Hepatocyte (in vitro differentiated cells): Measurements from ENCODE around the gene KRTDAP. TPM values are rescaled to one million over a fixed set of nuclear protein-coding genes. Genes with fewer than 3 reads are reported as not detected.
A peak's percentile ranks its signal among the peaks of the same experiment; 100 is the strongest.

ENCODE experiments used
- DNase-seq: peaks from one replicate; pipeline ENCODE4 v3.0.0-alpha.2; 2016; ENCODE audit warnings: low spot score
- H2AFZ ChIP-seq: fragments of 200-600 bp; sonication (generic); 2 replicates; pipeline ENCODE4 v1.6.0; 2016; ENCODE audit warnings: antibody characterized with exemption, mild to moderate bottlenecking
- H3K27ac ChIP-seq: fragments of 200-600 bp; sonication (generic); 2 replicates; pipeline ENCODE4 v1.5.1; 2016; ENCODE audit warnings: mild to moderate bottlenecking
- H3K27me3 ChIP-seq: fragments of 200-600 bp; sonication (generic); 2 replicates; pipeline ENCODE4 v1.6.1; 2016
- H3K36me3 ChIP-seq: fragments of 200-600 bp; sonication (generic); replicated peaks from 2 replicates; pipeline ENCODE4 v1.5.1; 2016; ENCODE audit warnings: low read depth; ENCODE audit not compliant: insufficient read depth
- H3K4me1 ChIP-seq: fragments of 200-600 bp; sonication (generic); 2 replicates; pipeline ENCODE4 v1.5.1; 2016; ENCODE audit warnings: mild to moderate bottlenecking, moderate library complexity; ENCODE audit not compliant: insufficient read depth
- H3K4me2 ChIP-seq: fragments of 200-600 bp; sonication (generic); 2 replicates; pipeline ENCODE4 v1.6.0; 2016
- H3K4me3 ChIP-seq: fragments of 200-600 bp; sonication (generic); 2 replicates; pipeline ENCODE4 v1.5.1; 2016; ENCODE audit warnings: mild to moderate bottlenecking
- H3K79me2 ChIP-seq: fragments of 200-600 bp; sonication (generic); 2 replicates; pipeline ENCODE4 v1.6.0; 2017; ENCODE audit warnings: mild to moderate bottlenecking
- H3K9me2 ChIP-seq: fragments of 200-600 bp; sonication (generic); replicated peaks from 2 replicates; pipeline ENCODE4 v1.6.0; 2017; ENCODE audit warnings: mild to moderate bottlenecking; ENCODE audit not compliant: insufficient read depth
- H3K9me3 ChIP-seq: fragments of 200-600 bp; sonication (generic); 2 replicates; pipeline ENCODE4 v1.5.1; 2016; ENCODE audit warnings: low read depth, mild to moderate bottlenecking
- H4K20me1 ChIP-seq: fragments of 200-600 bp; sonication (generic); 2 replicates; pipeline ENCODE4 v1.6.0; 2016; ENCODE audit warnings: mild to moderate bottlenecking; ENCODE audit not compliant: insufficient read depth, poor library complexity, severe bottlenecking
- EZH2 ChIP-seq: fragments of 200-600 bp; sonication (generic); IDR thresholded peaks from 2 replicates; pipeline ENCODE4 v1.6.1; 2016; ENCODE audit warnings: antibody characterized with exemption, mild to moderate bottlenecking, borderline replicate concordance
- EZH2phosphoT487 ChIP-seq: fragments of 200-600 bp; sonication (generic); IDR thresholded peaks from one replicate; pipeline ENCODE4 v1.6.1; 2018; ENCODE audit warnings: antibody characterized with exemption, mild to moderate bottlenecking, low read depth, moderate library complexity; ENCODE audit not compliant: unreplicated experiment, severe bottlenecking
- WGBS: methylation state at CpG from one replicate; pipeline ENCODE4 v1.1.6; 2016; ENCODE audit warnings: low lambda C conversion rate; ENCODE audit errors: missing lambda C conversion rate; 5-methylcytosine and 5-hydroxymethylcytosine counted together
- polyA plus RNA-seq: library from polyadenylated mRNA; unstranded; fragments of >200 nt; fragmentation: Nextera tagmentation; extraction: Ambion mirVana; gene quantifications from 2 replicates; pipeline ENCODE4 v1.2.1, GENCODE V29; 2016
- total RNA-seq: library from RNA; depleted of rRNA; stranded (reverse); fragments of >200 nt; gene quantifications from 2 replicates; pipeline ENCODE4 v1.2.3, GENCODE V29; 2014
- TF ChIP-seq, protein P1 (sequence below): fragments of 200-600 bp; sonication (generic); IDR thresholded peaks from 2 replicates; pipeline ENCODE4 v1.5.1; 2016; ENCODE audit warnings: antibody characterized with exemption, mild to moderate bottlenecking; ENCODE audit not compliant: poor library complexity

Gene KRTDAP
- total and polyA plus RNA-seq, 2 experiments from 2014 or later: 0.97 to 1.6 TPM

DNA sequence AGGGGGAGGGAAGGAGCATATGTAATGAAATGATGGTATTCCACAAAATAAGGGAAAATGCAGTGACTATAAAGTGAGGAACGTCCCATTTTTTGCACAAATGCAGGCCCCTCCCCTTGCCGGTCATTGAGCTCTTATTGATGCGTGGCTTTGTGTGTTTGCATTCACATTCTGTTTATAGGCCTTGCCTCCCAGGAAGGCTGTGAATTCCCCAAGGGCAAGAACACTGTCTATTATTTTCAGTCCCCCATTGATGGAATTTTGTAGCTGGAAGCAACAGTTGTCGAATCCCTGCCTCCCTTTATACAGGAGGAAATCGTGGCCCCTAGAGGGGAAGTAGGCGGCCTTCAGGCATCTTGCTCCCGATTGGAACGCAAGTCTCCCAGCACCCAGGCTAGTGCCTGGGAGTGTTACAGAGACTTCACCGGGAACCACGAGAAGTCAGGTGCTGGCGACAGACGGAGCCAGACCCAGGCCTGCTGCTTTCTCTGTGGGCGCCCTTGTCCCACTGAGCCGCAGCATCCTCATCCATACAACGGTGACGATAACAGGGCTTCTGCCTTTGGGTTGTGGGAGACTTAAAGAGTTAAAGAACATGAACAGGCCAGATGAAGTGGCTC lies 31.0 kb upstream of the KRTDAP start:
- Histone ChIP-seq H3K9me3 (no peaks in the 10 kb centered on the region), H3K9me2 (no peaks in the 10 kb centered on the region), H2AFZ (no peak overlapping the region), H3K36me3 (no peaks in the 10 kb centered on the region), H3K4me3 (no peak overlapping the region), H3K4me1 (no peaks in the 10 kb centered on the region), H3K4me2 (no peak overlapping the region), H4K20me1 (no peaks in the 10 kb centered on the region), H3K27me3 (peaks cover 7% of the 10 kb centered on the region), H3K27ac (no peak overlapping the region), H3K79me2 (no peaks in the 10 kb centered on the region)
- DNase-seq: no peak
- TF ChIP-seq, protein P1, sequence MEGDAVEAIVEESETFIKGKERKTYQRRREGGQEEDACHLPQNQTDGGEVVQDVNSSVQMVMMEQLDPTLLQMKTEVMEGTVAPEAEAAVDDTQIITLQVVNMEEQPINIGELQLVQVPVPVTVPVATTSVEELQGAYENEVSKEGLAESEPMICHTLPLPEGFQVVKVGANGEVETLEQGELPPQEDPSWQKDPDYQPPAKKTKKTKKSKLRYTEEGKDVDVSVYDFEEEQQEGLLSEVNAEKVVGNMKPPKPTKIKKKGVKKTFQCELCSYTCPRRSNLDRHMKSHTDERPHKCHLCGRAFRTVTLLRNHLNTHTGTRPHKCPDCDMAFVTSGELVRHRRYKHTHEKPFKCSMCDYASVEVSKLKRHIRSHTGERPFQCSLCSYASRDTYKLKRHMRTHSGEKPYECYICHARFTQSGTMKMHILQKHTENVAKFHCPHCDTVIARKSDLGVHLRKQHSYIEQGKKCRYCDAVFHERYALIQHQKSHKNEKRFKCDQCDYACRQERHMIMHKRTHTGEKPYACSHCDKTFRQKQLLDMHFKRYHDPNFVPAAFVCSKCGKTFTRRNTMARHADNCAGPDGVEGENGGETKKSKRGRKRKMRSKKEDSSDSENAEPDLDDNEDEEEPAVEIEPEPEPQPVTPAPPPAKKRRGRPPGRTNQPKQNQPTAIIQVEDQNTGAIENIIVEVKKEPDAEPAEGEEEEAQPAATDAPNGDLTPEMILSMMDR: no peak
- TF ChIP-seq EZH2: no peak
- TF ChIP-seq EZH2phosphoT487: no peak
- 76% methylated on average over 16 of the region's 16 CpGs for WGBS

DNA sequence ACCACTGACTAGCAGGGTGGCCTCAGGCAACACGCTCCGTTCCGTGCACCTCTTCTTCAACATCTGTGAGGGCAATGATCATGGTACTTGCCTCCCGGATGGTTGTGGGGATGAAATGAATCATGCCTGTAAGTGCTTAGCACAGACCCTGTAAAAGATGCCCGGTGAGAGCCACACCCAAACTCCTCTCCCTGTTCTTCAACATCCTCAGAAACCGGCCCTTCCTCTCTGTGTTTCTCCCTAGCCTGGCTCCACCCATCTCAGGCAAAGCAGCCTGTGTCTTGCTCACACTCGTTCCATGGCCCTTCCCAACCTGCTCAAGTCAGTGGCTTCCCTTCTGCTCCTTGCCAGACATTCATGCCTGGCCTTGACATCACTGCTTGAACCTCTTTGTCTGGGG lies 29.0 kb upstream of the KRTDAP start:
- H3K4me2 ChIP-seq: no peak overlapping the region

DNA sequence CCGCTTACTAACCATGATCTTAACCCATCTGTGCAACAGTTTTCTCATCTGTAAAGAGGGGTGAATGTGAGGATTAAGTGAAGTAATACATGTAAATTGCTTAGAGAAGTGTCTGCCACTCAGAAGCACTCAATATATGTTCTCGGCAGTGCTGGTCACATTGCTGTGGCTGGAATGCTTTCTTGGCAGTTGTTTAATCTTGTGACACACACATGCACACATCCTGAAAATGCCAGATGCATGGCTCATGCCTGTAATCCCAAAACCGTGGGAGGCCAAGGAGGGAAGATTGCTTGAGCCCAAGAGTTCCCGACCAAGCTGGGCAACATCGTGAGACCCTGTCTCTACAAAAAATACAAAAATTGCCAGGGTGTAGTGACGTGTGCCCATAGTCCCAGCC lies 28.0 kb upstream of the KRTDAP start:
- peak; percentile 35 for DNase-seq
- WGBS: 66% methylated on average over 6 of the region's 6 CpGs
- Histone ChIP-seq H3K4me1 (no peaks in the 10 kb centered on the region), H3K9me2 (no peaks in the 10 kb centered on the region), H3K4me3 (no peak overlapping the region), H3K4me2 (no peak overlapping the region), H3K79me2 (no peaks in the 10 kb centered on the region), H3K36me3 (no peaks in the 10 kb centered on the region), H4K20me1 (no peaks in the 10 kb centered on the region), H2AFZ (no peak overlapping the region), H3K27me3 (no peaks in the 10 kb centered on the region), H3K9me3 (no peaks in the 10 kb centered on the region), H3K27ac (no peak overlapping the region)
- TF ChIP-seq, protein P1: no peak

More for the DNA sequence above, 29.0 kb upstream of the KRTDAP start:
- Histone ChIP-seq H3K27ac (no peak overlapping the region), H3K9me3 (no peaks in the 10 kb centered on the region), H3K4me1 (no peaks in the 10 kb centered on the region), H3K79me2 (no peaks in the 10 kb centered on the region), H3K4me3 (no peak overlapping the region), H3K27me3 (peaks cover 2% of the 10 kb centered on the region), H4K20me1 (no peaks in the 10 kb centered on the region), H2AFZ (no peak overlapping the region), H3K9me2 (no peaks in the 10 kb centered on the region), H3K36me3 (no peaks in the 10 kb centered on the region)
- 66% methylated on average over 7 of the region's 7 CpGs for WGBS
- DNase-seq: peak; percentile 29
- TF ChIP-seq EZH2 (no peak), EZH2phosphoT487 (no peak)
- TF ChIP-seq, protein P1: no peak

DNA sequence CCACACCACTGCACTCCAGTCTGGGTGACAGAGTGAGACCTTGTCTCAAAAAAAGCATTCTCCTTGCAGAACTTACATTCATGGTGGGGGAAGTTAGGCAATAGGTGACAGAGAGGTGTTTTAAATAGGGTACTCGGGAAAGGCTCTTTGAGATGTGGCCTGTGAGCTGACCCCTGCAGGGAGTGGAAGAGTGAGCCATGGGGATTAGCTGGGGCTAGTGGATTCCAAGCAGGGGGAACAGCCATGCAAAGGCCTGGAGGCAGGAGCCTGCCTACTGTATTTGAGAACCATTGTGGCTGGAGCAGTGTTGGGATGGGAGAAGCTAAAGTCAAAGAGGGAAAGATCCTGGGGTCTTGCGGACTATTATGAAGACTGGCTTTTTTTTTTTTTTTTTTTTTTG lies 27.1 kb upstream of the KRTDAP start:
- no peaks in the 10 kb centered on the region for H3K9me2 ChIP-seq
- H3K4me3 ChIP-seq: no peak overlapping the region
- no peak overlapping the region for H3K27ac ChIP-seq
- H3K79me2 ChIP-seq: no peaks in the 10 kb centered on the region
- no peaks in the 10 kb centered on the region for H3K4me1 ChIP-seq
- H3K27me3 ChIP-seq: no peaks in the 10 kb centered on the region
- no peak overlapping the region for H3K4me2 ChIP-seq
- no peaks in the 10 kb centered on the region for H3K36me3 ChIP-seq
- no peak overlapping the region for H2AFZ ChIP-seq
- 81% methylated on average over 2 of the region's 2 CpGs for WGBS
- no peaks in the 10 kb centered on the region for H3K9me3 ChIP-seq
- no peak for DNase-seq
- TF ChIP-seq, protein P1: no peak
- TF ChIP-seq EZH2phosphoT487 (no peak), EZH2 (no peak)
- H4K20me1 ChIP-seq: no peaks in the 10 kb centered on the region
